ENCODE measurements around the gene TNFAIP1.

The TNFAIP1 gene

GRCh38 chr17:28368915-28369683 is 33.5 kb downstream of the TNFAIP1 start:
- TF ChIP-seq, protein P1, sequence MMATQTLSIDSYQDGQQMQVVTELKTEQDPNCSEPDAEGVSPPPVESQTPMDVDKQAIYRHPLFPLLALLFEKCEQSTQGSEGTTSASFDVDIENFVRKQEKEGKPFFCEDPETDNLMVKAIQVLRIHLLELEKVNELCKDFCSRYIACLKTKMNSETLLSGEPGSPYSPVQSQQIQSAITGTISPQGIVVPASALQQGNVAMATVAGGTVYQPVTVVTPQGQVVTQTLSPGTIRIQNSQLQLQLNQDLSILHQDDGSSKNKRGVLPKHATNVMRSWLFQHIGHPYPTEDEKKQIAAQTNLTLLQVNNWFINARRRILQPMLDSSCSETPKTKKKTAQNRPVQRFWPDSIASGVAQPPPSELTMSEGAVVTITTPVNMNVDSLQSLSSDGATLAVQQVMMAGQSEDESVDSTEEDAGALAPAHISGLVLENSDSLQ (IDR thresholded peaks at IDR 0.05), result no peak
- TF ChIP-seq ELF4 (IDR thresholded peaks at IDR 0.05), result no peak
- TF ChIP-seq LEF1 (IDR thresholded peaks at IDR 0.05; ENCODE audit: borderline replicate concordance), result no peak
- no peak for TF ChIP-seq HDGF (IDR thresholded peaks at IDR 0.05; ENCODE audit: borderline replicate concordance)
- no peak for TF ChIP-seq FOXK2 (IDR thresholded peaks at IDR 0.05)
- DNase-seq (ENCODE audit: extremely low spot score), result no peak
- POLR2A ChIA-PET, result interaction anchor here (1.1 to 6.4 kb wide), 3 partner anchors 12 to 34 kb away, joined by 4 to 64 read pairs (median 17); partner anchors contain the start of genes IFT20, POLDIP2 and TNFAIP1
- CTCF ChIA-PET, result interaction anchor here (0.6 to 2.3 kb wide), 2 partner anchors 48 to 483 kb away, joined by 4 to 14 read pairs; no protein-coding TSS in a partner anchor

GRCh38 chr17:28369684-28370034 is 34.1 kb downstream of the TNFAIP1 start:
- TF ChIP-seq SUZ12 (IDR thresholded peaks at IDR 0.05) (no peak), SP1 (IDR thresholded peaks at IDR 0.05) (no peak), FOXA1 (IDR thresholded peaks at IDR 0.05) (no peak), ARNT (IDR thresholded peaks at IDR 0.05) (no peak), NFRKB (IDR thresholded peaks at IDR 0.05) (no peak), BHLHE40 (IDR thresholded peaks at IDR 0.05; ENCODE audit: borderline replicate concordance) (no peak), FOXM1 (IDR thresholded peaks at IDR 0.05; ENCODE audit: borderline replicate concordance) (no peak), L3MBTL2 (conservative IDR thresholded peaks at IDR 0.05) (no peak), FOXK2 (IDR thresholded peaks at IDR 0.05) (no peak)
- ChIA-PET CTCF (interaction anchor here (2.3 kb wide), 1 partner anchor 47 kb away, joined by 14 read pairs; no protein-coding TSS in a partner anchor), POLR2A (interaction anchor here (1.4 to 6.4 kb wide), 3 partner anchors 12 to 34 kb away, joined by 3 to 64 read pairs (median 17); partner anchors contain the start of genes IFT20, POLDIP2 and TNFAIP1)
- DNase-seq (ENCODE audit: extremely low spot score), result no peak

DNA sequence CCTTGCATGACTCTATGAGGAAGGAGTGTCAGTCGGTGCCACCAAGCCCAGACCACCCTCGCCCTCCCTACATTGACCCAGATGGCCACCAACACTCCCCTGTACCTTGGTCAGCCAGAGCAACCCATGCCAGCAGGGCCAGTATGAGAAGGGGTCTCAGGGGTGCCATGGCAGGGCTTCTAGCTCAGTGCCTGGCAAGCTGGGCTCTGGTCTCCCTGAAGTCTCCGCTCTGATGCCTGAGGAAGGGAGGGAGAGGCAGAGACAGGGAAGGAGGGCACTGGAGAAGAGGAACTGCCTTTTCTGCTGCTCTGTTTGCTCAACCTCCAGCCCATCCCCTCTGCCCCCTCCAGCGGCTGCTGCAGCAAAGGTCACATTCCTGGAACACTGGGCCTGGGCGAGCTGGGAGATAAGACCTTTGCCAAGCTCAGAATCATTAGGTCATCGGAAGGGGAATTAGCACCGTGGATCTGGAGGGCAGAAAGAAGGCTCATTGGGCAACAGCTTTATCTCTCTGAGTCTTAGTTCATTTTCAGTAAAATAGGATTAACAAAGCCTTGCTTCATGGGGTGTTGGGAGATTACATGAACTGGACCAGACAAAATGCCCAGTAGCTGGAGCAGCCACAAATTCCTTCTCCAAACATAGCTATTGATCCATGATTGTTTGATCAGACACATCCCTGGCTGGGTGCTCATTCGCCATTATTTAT is 34.6 kb downstream of the TNFAIP1 start, which contains the start of gene VTN:
Gene VTN, minus strand, starts transcription at position 273 of the 709 bp plus-strand sequence. Its CDS starts 104 bp downstream, at position 169.
- POLR2A ChIA-PET, result interaction anchor here (0.9 to 6.4 kb wide), 4 partner anchors 13 to 37 kb away, joined by 3 to 64 read pairs (median 10); partner anchors contain the start of genes IFT20, POLDIP2 and TNFAIP1
- CTCF ChIA-PET, result interaction anchor here (0.6 to 2.3 kb wide), 2 partner anchors 47 to 104 kb away, joined by 4 to 14 read pairs; no protein-coding TSS in a partner anchor
- DNase-seq (ENCODE audit: extremely low spot score), result no peak

GRCh38 chr17:28370744-28371103 is 35.2 kb downstream of the TNFAIP1 start:
- ChIA-PET CTCF (interaction anchor here (0.6 to 2.3 kb wide), 2 partner anchors 46 to 103 kb away, joined by 4 to 14 read pairs; no protein-coding TSS in a partner anchor), POLR2A (interaction anchor here (0.9 to 6.4 kb wide), 4 partner anchors 13 to 37 kb away, joined by 3 to 64 read pairs (median 10); partner anchors contain the start of genes IFT20, POLDIP2 and TNFAIP1)
- TF ChIP-seq FOXK2 (IDR thresholded peaks at IDR 0.05) (no peak), FOXA1 (IDR thresholded peaks at IDR 0.05) (no peak), CTBP1 (IDR thresholded peaks at IDR 0.05; ENCODE audit: borderline replicate concordance) (no peak), SP1 (IDR thresholded peaks at IDR 0.05) (no peak)
- no peak for DNase-seq (ENCODE audit: extremely low spot score)

More for the DNA sequence above, 34.6 kb downstream of the TNFAIP1 start, which contains the start of gene VTN:
- TF ChIP-seq FOXK2 (IDR thresholded peaks at IDR 0.05), result no peak
- no peak for TF ChIP-seq ARNT (IDR thresholded peaks at IDR 0.05)
- TF ChIP-seq NFRKB (IDR thresholded peaks at IDR 0.05), result no peak
- TF ChIP-seq SP1 (IDR thresholded peaks at IDR 0.05), result no peak
- no peak for TF ChIP-seq LEF1 (IDR thresholded peaks at IDR 0.05; ENCODE audit: borderline replicate concordance)
- TF ChIP-seq L3MBTL2 (conservative IDR thresholded peaks at IDR 0.05), result no peak
- no peak for TF ChIP-seq HDGF (IDR thresholded peaks at IDR 0.05; ENCODE audit: borderline replicate concordance)
- no peak for TF ChIP-seq TARDBP (IDR thresholded peaks at IDR 0.05)
- TF ChIP-seq ZNF384 (IDR thresholded peaks at IDR 0.05), result no peak
- no peak for TF ChIP-seq BHLHE40 (IDR thresholded peaks at IDR 0.05; ENCODE audit: borderline replicate concordance)
- TF ChIP-seq, protein P1 (IDR thresholded peaks at IDR 0.05), result no peak
- TF ChIP-seq CTBP1 (IDR thresholded peaks at IDR 0.05; ENCODE audit: borderline replicate concordance), result no peak

DNA sequence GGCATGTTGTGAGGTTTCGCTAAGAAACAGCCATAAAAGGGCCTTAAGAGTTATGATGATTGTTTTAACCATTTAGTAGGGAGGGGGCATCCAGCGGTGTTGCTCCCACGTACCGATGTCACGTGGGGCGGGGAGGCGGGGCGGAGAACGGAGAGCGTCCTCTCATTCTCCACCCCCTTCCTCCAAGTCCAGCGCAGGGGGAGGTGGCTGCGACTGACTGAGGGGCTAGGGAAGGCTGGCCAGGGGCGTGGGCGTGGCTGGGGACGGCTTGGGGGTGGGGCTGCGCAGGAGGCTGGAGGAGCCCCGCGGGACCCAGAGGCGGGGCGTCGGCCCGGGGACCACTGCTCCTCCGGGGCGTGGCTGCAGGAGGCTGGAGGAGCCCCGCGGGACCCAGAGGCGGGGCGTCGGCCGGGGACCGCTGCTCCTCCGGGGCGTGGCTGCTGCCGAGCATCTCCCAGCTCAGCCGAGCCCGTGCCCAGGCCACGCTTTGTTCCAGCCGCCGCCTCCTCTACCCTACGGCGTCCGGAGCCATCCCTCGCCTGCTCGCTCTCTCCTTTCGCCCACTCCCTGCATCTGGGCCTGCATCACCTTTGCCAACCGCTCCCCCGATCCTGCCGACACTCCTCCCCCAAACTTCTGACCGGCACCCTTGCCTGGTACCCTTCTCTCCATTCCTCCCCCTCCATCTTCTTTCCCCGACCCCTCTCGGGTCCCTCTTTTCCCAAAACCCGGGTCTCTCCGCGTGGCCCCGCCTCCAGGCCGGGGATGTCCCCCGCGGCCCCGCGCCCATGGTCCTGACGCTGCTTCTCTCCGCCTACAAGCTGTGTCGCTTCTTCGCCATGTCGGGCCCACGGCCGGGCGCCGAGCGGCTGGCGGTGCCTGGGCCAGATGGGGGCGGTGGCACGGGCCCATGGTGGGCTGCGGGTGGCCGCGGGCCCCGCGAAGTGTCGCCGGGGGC is 36.0 kb downstream of the TNFAIP1 start, which contains the start of gene SARM1:
Gene SARM1, plus strand, starts transcription at position 450 of the 958 bp plus-strand sequence. Its CDS starts 339 bp downstream, at position 789.
- ChIA-PET CTCF (interaction anchor here (2.3 kb wide), 1 partner anchor 45 kb away, joined by 14 read pairs; no protein-coding TSS in a partner anchor), POLR2A (interaction anchor here (0.7 to 6.4 kb wide), 5 partner anchors 14 to 199 kb away, joined by 3 to 64 read pairs (median 3); partner anchors contain the start of genes IFT20, POLDIP2 and TNFAIP1)
- TF ChIP-seq L3MBTL2 (conservative IDR thresholded peaks at IDR 0.05), result no peak
- peak; percentile 37; the same call in 1 of the 2 replicates for TF ChIP-seq CTBP1 (IDR thresholded peaks at IDR 0.05; ENCODE audit: borderline replicate concordance)
- DNase-seq (ENCODE audit: extremely low spot score), result peak; percentile 83
